MCF 10A (cell line): ENCODE results near the gene SLC43A1. TPM values are rescaled to one million over a fixed set of nuclear protein-coding genes. Genes with fewer than 3 reads are reported as not detected.

Source experiments
- BruUV-seq: library from RNA; stranded (reverse); fragments of 400-500 nt; replicated peaks from 2 replicates; lab custom pipeline; 2021; lab: Mats Ljungman, UMichigan
- CTCF ChIA-PET: fragments of 300-600 bp; sonication (Branson Sonifier 250); formaldehyde crosslinking; extraction: SDS; loops from one replicate; lab custom pipeline; 2021; ENCODE audit warnings: antibody characterized with exemption, inconsistent platforms; lab: Yijun Ruan, JAX
- POLR2A ChIA-PET: fragments of 300-600, 350-650 bp; sonication (Branson Sonifier 250); formaldehyde crosslinking; extraction: SDS; loops from one replicate; lab custom pipeline; 2020; ENCODE audit warnings: antibody characterized with exemption, inconsistent platforms; lab: Yijun Ruan, JAX
- DNase-seq: peaks from one replicate; pipeline ENCODE4 v3.0.0-alpha.2; 2018; ENCODE audit not compliant: unreplicated experiment
- H3K27ac Mint-ChIP-seq: one replicate; pipeline ENCODE4 v1.8.0; 2022; ENCODE audit warnings: mild to moderate bottlenecking, low read depth, mixed read lengths; ENCODE audit not compliant: unreplicated experiment
- H3K27me3 Mint-ChIP-seq: one replicate; pipeline ENCODE4 v1.8.0; 2022; ENCODE audit warnings: mixed read lengths; ENCODE audit not compliant: insufficient read depth, unreplicated experiment
- H3K36me3 Mint-ChIP-seq: one replicate; pipeline ENCODE4 v1.8.0; 2022; ENCODE audit warnings: mild to moderate bottlenecking, moderate library complexity, mixed read lengths; ENCODE audit not compliant: insufficient read depth, unreplicated experiment
- H3K4me1 Mint-ChIP-seq: one replicate; pipeline ENCODE4 v1.8.0; 2022; ENCODE audit warnings: mixed read lengths; ENCODE audit not compliant: insufficient read depth, unreplicated experiment
- H3K4me3 Mint-ChIP-seq: one replicate; pipeline ENCODE4 v1.8.0; 2022; ENCODE audit warnings: mild to moderate bottlenecking, moderate library complexity, mixed read lengths; ENCODE audit not compliant: unreplicated experiment
- H3K9me3 Mint-ChIP-seq: one replicate; pipeline ENCODE4 v1.8.0; 2022; ENCODE audit warnings: mixed read lengths; ENCODE audit not compliant: unreplicated experiment
- intact Hi-C: fragments of 100-400 bp; cut with micrococcal nuclease; formaldehyde crosslinking; loops from 2 replicates; pipeline ENCODE4 v1.14.1; 2022
- total RNA-seq: library from RNA; stranded (reverse); gene quantifications from 2 replicates; pipeline ENCODE4 v1.2.3, GENCODE V29; 2022
- TF ChIP-seq, protein P1 (sequence below): fragments of 200-600 bp; IDR thresholded peaks from one replicate; pipeline ENCODE4 v1.8.0; 2022; ENCODE audit warnings: antibody characterized with exemption, mild to moderate bottlenecking; ENCODE audit not compliant: unreplicated experiment

SLC43A1 gene
- total RNA-seq, 1 experiment from 2014 or later: 3.2 TPM

DNA sequence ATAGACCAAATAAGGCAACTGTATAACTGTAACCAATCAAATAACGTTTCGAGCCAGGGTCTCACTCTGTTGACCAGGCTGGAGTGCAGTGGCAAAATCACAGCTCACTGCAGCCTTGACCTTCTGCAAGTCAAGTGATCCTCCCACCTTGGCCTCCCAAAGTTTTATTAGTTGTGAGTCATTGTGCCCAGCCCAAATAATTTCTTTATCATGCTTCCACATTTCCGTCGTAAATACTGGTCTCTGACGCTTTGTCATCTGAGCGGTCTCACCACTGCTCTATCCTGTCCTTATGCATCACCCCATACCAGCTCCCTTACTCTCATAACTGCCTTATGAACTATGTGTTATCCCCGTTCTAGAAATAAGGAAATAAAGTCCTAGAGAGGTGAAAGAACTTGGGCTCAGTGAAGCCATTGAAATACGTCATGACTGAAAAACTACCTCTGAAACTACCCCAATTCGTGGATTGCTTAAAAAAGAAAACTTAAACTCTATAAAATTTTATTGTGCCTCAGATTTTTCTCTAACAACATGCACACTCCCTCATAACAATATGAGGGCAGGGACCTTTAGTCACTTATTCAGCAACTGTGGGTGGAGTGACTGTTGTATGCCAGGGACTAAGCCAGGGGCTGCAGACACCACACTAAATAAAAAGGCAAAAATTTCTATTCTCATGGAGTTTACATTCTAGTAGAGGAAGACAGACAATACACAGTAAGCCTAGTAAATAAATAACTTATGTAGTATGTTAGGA is 71.0 kb downstream of the SLC43A1 start:
- Mint-ChIP-seq H3K27me3 (peaks cover 10% of the 10 kb centered on the region), H3K27ac (no peak overlapping the region), H3K9me3 (no peaks in the 10 kb centered on the region), H3K4me3 (no peak overlapping the region), H3K36me3 (no peaks in the 10 kb centered on the region), H3K4me1 (no peaks in the 10 kb centered on the region)
- ChIA-PET CTCF (interaction anchor here (1.1 to 4.7 kb wide), 5 partner anchors 13 to 199 kb away, joined by 3 to 58 read pairs (median 8); no protein-coding TSS in a partner anchor), POLR2A (no interaction called here)
- no peak for DNase-seq
- intact Hi-C loops: no loop called here
- TF ChIP-seq, protein P1, sequence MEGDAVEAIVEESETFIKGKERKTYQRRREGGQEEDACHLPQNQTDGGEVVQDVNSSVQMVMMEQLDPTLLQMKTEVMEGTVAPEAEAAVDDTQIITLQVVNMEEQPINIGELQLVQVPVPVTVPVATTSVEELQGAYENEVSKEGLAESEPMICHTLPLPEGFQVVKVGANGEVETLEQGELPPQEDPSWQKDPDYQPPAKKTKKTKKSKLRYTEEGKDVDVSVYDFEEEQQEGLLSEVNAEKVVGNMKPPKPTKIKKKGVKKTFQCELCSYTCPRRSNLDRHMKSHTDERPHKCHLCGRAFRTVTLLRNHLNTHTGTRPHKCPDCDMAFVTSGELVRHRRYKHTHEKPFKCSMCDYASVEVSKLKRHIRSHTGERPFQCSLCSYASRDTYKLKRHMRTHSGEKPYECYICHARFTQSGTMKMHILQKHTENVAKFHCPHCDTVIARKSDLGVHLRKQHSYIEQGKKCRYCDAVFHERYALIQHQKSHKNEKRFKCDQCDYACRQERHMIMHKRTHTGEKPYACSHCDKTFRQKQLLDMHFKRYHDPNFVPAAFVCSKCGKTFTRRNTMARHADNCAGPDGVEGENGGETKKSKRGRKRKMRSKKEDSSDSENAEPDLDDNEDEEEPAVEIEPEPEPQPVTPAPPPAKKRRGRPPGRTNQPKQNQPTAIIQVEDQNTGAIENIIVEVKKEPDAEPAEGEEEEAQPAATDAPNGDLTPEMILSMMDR: no peak
- BruUV-seq: no TSS peak

DNA sequence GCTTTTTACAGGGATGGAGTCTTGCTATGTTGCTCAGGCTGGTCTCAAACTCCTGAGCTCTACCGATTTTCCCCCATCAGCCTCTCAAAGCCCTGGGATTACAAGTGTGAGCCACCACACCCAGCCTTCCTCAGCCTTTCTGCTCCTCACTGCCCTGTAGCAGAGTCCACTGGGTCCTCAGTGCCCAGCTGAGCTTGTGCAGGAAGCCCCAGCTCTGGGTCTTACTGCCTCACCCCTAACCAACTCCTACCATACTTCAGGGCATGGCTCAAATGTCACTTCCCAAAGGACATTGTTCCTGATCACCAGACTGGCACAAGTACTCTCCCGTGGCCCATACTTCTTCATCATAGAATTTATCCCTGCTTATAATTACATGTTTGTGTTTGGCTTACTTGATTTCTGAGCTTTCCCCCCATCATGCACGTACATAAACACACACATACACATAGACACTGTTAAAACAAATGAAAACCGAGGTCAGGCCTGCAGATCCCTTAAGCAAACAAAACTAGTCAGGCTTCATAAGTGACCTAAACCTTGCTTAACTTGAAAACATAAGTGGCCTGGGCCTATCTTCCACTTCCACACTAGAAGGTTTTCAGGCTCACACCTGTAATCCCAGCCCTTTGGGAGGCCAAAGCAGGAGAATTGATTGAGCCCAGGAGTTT is 74.6 kb downstream of the SLC43A1 start:
- BruUV-seq: no TSS peak
- no peak for DNase-seq
- CTCF ChIA-PET: interaction anchor here (0.8 to 4.7 kb wide), 4 partner anchors 17 to 800 kb away, joined by 3 to 58 read pairs (median 6); no protein-coding TSS in a partner anchor

DNA sequence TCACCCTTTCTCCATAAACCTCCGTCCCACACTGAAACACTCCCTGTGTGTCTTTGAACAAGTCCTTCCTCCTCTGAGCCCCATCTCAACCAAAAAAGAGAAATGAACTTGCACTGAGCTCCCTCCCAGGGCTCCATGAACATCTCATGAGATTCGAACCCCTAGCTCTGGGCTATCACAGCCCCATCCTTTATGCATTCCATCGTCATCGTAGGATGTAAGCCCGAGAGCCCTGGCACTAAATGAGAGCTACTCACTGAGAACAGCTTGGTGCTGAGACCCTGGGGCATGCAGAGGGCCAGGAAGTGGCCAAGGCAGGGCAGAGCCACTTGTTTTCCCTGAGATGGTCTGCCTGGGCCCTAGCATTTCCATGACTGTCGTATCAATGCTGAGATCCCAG is 75.7 kb downstream of the SLC43A1 start:
- no peak overlapping the region for H3K27ac Mint-ChIP-seq

More for the DNA sequence above, 74.6 kb downstream of the SLC43A1 start:
- no peaks in the 10 kb centered on the region for H3K9me3 Mint-ChIP-seq
- POLR2A ChIA-PET: no interaction called here
- no peaks in the 10 kb centered on the region for H3K27me3 Mint-ChIP-seq
- H3K36me3 Mint-ChIP-seq: no peaks in the 10 kb centered on the region
- H3K4me3 Mint-ChIP-seq: no peak overlapping the region
- intact Hi-C loops: no loop called here
- TF ChIP-seq, protein P1: no peak
- H3K27ac Mint-ChIP-seq: no peak overlapping the region
- H3K4me1 Mint-ChIP-seq: no peaks in the 10 kb centered on the region

More for the DNA sequence above, 75.7 kb downstream of the SLC43A1 start:
- BruUV-seq: no TSS peak
- intact Hi-C loops: no loop called here
- POLR2A ChIA-PET: no interaction called here
- TF ChIP-seq, protein P1: no peak
- Mint-ChIP-seq H3K4me3 (no peak overlapping the region), H3K36me3 (no peaks in the 10 kb centered on the region), H3K9me3 (no peaks in the 10 kb centered on the region), H3K4me1 (peaks cover 6% of the 10 kb centered on the region), H3K27me3 (no peaks in the 10 kb centered on the region)
- DNase-seq: no peak
- CTCF ChIA-PET: interaction anchor here (0.7 to 1.8 kb wide), 2 partner anchors 129 to 204 kb away, joined by 3 to 7 read pairs; no protein-coding TSS in a partner anchor
